T-helper 9 cell (primary cell): ENCODE results near the gene HGFAC.

Experiments
- DNase-seq: peaks from one replicate; pipeline ENCODE4 v3.0.0-alpha.2; 2020

Gene HGFAC

DNA sequence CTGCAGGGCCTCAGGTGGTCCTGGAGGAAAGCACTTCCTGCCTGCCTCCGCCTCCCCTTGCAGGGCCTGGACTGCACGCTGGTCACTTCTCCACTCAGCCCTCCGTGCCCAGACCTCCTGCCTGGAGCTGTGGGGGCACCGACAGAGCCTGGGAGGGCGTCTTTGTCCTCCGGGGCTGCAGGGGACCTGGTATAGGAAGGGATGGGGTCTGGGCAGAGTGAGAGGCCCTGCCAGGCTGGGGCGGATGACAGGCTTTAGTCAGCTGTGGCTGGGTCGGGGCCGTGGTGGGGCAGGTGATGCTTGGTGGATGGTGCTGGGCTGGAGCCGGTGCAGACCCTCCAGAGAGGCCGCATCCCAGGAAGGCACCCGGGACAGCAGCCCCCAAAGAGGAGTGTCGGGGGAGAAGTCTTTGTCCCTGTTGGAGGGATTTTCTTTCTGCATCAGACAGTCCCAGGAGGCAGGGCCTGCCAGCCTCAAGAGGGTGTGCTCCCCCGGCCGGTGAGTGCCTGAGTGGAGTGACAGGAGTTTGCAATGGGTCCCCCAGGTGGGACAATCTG is 22.7 kb downstream of the HGFAC start:
- DNase-seq = no peak

DNA sequence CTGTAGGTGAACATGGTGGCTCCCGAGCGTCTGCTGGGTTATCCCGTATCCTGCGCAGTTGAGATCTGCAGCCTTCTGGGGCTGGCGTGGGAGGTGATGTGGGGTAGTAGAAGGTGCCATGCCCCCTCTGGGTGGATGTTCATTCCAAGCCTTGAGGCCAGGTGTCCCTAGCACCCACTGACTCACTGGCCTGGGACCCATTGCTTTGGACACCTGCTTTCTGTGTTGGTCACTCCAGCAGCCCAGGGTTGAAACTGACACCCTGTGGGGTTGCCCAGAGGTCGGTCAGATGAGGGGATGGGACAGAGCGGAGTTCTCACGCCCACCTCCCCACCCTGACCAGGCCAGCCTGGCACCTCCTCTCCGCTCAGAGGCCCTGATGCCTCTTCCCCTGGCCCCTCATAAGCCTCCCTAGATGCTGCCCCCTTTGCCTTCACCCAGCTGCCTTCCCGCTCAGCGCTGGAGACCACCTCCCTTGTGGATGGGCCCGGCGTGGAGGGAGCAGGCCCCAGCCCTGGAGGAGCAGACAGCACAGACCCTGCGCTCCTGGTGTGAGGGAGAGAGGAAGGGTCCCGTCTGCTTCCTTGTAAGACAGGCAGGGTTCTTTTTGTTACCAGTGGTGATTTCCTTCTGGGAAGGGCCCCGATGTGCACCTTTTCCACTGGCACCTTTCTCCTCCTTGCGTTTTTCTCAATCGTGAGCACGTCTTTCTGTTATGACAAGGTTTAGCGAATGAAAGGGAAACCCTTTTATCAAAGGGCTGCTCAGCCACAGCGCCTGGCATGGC is 23.3 kb downstream of the HGFAC start:
- no peak for DNase-seq

DNA sequence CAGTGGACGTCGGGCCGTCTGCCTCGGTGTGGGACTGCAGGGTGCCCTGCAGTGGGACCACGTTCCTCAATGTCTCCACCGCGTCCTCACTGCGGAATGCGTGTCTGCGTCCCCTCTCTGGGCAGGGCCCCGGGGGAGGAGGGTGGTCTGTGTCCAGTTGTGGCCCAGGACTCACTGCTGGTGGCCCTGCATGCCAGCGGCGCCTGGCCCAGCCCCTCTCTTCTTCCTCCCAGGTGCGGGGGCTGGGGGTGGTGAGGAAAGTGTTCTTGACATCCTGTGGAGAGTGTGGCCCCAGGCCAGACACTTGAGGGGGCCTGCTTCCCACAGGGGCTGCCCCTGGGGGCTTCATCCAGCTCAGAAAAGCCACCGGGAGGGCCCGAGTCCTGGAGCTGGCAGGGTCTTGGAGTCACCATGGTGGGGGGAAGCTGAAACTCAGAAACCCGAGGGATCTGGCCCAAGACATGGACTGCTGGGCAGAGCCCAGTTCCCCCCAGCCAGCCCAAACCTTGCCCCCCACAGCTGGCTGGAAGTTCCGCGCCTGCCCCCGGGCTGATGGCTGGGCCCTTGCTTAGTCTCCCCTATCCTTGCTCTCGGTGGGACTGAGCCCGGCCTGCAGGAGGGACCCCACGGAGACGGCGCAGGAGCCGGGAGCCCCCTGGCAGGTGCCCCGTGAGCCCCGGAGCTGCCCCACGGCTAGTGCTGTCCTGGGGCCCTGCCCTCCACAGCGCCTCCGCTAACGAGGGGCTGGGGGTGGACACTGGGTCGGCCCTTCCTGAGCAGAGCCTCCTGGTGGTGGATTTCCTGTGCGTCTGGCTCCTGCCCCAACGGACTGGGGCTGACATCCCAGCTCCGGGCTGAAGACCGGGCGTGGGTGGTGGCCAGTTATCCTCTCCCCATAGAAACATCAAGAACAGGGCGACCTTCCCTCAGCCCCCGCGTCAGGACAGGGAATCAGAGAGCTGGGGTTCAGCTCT is 24.2 kb downstream of the HGFAC start:
- DNase-seq = no peak

DNA sequence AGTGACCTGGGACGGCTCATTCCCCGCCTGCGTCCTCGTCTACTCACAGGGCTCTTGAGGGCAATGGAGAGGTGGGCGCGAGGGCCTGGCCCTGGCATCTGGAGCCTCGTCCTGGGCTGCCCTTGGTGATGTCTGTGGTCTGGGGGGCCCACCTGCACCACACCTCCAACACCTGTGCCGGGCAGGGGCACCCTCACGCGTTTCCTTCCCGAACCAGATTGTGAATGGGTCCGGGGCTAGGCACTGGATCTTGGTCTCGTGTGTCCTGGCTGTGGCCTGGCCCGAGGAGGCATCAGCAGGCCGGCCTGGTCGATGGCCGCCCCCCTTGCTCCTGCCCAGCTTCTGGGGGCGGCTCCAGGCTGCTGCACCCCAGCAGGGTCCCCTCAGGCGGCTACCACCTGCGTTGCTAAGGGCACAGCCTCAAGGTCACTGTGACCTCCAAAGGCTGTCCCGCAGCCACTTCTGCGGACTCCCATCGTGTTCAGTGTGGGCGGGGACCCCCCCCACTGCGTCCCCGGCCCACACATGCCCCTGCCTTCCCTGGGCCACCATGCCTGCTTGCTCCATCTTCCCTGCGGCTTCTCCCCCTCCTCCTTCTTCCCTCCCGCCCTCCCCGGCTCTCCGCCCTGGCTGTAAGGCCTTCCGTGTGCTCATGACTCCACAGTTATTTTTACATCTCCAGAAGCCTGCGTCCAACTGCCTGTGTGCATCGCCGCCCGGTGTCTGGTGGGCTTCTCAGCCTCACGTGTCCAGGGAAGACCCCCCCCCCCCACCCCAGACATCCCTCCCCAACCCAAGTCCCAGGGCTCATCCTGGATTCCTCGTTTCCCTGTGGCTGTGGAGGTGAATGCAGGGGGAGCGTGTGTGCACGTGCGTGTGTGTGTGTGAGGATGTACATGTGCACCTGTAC is 25.2 kb downstream of the HGFAC start:
- DNase-seq = no peak

DNA sequence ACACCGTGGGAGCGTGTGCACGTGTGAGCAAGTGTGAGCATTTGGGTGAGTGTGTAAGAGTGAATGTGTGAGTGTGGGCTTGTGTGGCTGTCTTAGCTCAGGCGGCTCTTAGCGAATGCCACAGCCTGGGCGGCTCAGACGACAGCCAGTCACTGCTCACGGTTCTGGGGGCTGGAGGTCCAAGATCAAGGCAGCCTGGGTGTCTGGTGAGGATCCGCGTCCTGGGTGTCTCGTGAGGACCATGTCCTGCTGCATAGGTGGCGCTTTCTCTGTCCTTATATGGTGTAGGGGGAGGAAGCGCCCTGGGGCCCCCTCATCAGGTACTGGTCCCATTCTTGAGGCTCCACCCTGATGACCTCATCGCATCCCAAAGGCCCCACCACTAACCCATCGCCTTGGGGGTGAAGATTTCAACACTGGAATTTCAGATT is 25.8 kb downstream of the HGFAC start:
- no peak for DNase-seq

DNA sequence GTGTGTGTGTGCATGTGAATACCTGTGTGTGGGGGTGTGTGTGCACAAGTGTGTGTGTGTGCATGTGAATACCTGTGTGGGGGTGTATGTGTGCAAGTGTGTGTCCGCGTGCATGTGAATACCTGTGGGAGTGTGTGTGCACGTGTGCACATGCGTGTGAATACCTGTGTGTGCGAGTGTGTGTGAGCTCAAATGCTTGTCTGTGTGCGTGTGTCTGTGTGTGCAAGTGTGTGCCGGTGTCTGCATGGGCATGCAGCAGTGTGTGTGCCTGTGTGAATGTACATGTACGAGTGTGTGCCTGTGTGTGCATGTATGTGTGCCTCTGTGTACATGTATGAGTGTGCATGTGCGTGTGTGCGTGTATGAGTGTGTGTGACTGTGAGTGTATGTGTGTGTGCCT is 26.4 kb downstream of the HGFAC start:
- no peak for DNase-seq

DNA sequence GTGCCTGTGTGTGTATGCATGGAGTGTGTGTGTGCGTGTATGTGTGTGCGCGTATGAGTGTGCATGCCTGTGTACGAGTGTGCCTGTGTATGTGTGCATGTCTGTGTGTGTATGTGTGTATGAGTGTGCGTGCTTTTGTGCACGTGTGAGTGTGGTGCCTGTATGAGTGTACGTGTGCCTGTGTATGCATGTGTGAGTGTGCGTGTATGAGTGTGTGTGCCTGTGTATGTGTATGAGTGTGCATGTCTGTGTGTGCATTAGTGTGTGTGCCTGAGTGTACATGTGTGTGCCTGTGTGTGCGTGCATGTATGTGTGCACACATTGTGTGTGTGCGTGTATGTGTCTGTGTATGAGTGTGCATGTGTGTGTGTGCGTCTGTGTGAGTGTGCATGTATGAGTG is 27.0 kb downstream of the HGFAC start:
- DNase-seq = no peak

DNA sequence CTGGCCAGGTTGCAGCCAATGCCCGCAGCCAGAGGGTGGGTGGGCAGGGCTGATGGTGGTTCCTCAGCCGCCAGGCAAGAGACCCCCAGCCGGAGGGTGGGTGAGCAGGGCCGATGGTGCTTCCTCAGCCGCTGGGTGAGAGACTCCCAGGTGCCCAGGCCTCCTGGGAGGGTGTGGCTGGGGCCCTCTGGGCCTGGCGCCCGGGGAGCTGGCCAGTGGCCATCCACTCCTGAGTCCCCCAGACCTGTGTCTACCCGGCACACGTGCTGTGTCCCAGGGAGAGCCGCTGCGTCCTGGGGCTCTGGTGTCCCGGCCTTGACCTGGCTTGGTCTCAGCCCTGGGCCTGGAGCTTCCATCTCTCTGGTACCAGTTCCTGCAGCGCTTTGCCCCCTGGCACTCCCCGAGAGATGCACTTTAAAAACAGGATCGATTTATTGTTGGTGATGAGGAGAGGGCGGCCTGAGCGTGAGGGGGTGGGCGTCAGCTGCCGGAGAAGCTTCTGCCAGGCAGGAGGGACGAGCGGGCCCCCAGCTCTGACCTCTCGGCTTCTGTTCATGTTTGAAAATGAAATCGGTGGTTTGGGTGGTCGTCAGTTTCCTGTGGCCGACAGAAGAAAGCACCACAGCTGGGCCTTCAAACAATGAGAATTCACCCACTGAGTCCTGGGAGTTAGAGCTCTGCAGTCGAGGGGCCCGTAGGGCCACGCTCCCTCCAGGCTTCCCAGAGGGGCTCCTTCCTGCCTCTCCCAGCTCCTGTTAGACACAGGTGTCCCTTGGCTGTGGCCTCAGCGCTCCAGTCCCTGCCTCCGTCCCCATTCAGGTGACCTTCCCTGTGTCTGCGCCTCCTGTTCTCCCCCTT is 27.8 kb downstream of the HGFAC start:
- DNase-seq = no peak

DNA sequence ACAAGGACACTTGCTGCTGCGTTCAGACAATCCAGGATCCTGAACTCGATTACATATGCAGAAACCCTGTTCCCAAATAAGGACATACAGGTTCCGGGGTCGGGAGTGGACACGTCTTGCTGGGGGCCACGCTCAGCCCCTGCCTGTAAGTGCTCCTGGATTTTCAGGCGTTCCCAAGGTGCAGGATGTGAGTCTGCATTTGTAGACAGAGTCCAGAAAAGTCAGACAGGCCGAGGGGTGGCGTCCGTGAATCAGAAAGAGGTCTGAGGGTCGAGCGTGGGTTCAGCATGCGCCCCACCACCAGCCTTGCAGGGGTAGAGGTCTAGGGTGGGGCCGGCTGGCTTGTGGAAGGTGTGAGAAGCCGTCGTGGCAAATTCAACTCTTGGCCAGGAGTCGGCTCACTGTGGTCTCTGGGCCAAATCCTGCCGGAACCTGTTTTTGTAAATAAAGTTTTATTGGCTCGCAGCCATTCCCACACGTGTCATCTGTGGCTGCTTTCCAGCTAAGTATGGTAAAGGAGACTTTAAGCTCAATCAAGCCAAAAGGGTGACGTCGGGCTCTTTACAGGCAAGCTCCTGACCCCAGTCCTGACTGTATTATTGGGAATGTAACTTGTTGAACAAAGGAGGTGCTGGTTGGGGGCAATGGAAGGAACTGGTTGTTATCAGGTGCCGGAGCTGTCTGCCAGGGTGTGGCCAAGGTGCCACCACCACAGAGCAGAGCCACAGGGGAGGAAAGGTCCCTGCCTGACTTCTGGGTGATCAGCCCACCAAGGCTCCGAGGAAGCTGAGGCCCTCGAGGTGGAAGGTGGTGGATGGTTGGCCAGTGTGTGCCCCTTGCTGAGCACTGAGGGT is 28.7 kb downstream of the HGFAC start:
- DNase-seq = no peak

DNA sequence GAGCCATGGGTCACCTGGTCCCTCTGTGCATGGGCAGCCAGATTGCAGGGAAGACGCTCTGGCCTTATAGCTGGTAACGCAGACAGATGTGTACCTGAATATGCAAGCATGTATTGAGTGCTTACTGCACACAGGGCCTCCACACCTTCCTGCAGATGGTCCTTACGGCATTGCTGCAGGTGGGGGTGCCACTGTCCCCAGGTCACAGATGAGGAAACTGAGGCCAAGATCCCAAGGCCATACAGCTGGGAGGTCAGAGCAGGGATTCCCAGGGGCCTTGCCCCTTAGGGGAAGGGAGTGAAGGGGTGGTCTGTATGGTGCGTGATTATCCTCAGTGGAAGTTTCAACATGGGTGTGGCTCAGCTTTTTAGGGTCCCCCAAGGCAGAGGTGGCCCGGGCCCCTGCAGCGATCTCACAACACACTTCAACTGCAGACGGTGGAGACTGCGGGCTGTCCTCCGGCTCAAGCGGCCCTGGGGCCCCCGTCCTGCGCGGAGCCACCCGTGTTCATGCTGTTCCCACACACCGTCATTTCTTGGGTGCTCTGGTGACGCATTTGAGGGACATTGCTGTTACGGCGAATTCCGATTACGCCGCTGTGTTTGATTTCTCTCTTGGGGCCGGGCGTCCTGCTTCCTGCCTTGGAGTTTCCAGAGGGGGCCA is 29.5 kb downstream of the HGFAC start:
- no peak for DNase-seq

DNA sequence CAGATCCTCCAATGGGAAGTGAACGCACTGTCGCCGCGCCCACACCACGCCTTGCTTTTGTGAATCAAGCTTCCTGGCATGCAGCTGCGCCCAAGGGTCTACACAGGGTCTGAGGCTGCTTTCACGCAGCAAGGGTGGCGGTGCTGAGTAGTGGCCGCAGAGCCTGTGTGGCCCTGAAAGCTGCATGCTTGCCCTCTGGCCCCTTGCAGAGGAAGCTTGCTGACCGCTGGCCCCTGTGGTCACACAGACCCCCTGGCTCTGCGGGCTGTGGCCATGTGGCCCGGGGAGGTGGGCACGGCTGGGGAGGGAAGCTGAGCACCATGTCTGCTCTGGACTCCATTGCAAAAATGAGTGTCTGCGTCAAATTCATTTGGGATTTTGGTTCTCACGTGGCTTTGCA is 30.1 kb downstream of the HGFAC start:
- DNase-seq = no peak

DNA sequence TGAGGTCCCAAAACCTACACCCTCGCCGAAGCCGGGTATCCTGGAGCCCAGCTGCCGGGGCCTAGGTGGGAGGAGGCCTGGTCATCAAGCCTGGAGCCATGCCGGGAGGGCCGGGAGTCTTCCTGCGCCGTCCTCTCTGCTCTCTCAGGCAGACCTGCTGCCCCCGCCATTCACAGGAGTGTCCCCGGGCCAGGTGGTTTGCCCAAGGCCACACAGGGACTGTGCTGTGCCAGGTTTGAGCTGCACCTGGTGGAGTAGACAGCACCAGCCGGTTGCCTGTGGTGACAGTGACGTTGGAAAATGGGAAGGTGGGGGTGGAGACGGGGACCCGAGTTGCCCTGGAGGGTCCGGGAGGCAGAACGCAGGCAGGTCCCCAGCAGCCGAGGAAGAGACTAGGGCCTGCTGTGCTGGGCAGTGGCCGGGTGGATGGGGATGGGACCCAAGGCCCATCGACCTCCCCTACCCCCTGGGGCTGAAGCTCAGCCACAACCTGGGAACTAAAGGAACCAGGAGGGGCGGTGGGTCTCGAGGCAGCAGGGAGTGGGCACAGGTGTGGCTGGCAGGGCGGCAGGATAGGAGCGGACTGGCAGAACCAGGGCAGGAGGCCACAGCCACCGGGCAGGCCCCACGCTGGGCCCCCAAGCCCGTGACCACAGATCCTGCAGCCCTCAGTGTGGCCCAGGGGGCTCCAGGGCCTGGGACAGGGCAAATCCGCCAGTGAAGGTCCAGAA is 30.8 kb downstream of the HGFAC start:
- no peak for DNase-seq

DNA sequence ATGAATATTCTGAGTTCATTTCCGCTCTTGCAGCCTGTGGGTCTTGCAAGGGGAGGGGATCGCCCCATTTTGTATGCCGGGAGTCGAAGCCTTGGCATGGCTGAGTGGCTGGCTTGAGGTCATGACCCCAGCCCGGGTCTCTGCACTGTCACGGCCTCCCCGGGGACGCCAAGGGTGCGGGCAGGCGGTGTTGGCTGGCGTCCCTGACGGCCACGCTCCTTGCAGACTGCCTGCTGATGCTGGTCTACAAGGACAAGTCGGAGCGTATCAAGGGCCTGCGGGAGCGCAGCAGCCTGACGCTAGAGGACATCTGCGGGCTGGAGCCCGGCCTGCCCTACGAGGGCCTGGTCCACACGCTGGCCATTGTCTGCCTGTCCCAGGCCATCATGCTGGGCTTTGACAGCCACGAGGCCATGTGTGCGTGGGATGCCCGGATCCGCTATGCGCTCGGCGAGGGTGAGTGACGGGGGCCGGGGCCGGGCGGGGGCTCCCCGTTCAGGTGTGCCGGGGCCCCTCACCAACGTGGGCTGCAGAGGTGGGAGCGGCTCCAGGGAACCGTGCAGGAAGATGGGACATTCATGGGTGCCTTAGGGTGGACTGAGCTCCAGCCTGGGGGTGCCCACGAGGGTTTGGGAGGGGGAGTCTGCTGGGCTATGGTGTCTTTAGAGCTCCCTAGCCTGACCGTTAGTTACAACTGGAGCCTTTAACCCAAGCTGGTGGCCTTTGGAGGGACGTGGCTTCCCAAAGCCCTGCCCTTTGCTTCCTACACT is 31.6 kb downstream of the HGFAC start:
- DNase-seq = no peak

DNA sequence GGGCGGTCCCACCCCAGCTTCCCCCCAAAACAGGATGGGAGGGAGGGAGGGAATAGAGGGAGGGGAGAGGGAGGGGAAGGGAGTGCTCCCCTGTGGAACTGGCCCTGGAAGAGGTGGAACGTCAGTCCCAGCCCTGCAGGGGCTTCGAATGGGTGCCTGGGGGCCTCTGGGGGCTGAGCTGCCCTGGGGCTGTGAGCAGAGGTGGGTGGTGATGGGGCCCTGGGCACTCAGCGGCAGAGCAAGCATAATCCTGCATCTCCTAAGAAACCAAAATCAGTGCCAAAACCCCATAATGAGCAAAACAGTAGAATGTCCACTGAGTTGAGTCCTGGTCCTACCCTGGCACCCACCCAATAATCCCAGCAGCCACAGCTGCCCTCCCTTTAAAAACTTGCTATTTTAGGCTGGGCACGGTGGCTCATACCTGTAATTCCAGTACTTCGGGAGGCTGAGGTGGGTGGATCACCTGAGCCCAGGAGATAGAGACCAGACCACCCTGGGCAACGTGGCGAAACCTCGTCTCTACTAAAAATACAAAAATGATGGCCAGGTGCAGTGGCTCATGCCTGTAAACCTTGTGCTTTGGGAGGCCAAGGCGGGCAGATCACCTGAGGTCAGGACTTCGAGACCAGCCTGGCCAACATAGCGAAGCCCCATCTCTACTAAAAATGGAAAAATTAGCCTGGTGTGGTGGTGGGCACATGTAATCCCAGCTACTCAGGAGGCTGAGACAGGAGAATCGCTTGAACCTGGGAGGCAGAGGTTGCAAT is 32.4 kb downstream of the HGFAC start:
- DNase-seq = no peak

DNA sequence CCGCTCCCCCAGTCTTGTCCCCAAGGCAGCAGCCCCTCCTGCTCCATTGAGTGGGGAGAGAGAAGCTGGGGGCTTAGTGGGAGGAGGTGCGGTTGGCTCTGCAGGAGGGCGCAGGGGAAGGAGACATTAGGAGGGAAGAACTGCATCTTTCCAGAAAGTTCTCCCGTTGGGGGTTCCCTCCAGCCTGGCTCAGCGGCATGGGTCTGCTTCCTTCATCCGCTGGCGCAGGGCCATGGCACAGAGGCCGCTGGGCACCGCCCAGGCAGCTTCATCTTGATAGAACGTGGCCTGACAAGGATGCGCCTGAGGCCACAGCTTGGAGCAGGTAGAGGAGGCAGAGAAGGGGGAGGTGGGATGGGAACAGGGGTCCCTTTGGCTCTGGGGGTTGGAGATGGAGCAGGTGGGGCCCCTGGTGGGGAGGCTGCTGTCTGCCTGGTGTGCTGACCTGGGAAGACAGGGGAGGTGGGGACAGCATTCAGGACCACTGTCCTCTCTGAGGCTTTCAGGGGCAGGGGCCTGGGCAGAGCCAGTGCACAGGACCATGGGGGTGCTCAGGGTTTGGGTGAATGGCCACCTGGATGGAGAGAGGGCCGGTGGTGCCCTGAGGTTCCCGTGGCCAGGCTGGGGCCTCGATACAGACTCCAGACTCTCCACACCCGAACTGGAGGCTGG is 33.4 kb downstream of the HGFAC start:
- DNase-seq = no peak

DNA sequence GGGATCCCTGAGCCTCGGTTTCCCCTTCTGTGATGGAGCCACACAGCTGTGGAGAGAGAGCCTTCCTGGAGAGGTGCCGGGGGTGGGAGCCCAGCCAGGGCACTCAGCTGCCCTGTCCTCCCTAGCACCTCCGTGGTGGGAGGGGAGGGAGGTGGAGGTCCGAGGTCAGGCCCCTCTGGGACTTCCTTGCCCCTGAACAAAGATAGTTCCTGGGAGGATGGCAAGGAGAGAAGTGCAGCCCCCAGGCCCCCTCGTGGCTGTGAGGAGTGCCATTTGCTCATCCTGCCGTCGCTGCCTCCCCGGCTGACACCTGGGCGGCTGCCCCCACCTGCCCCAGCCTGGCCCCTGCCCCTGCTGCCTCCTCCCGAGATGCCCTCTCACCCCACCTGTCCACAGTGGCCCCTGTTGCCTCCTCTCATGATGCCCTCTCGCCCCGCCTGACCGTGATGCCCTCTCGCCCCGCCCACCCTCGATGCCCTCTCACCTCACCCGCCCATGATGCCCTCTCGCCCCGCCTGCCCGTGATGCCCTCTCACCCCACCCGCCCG is 34.0 kb downstream of the HGFAC start:
- no peak for DNase-seq

DNA sequence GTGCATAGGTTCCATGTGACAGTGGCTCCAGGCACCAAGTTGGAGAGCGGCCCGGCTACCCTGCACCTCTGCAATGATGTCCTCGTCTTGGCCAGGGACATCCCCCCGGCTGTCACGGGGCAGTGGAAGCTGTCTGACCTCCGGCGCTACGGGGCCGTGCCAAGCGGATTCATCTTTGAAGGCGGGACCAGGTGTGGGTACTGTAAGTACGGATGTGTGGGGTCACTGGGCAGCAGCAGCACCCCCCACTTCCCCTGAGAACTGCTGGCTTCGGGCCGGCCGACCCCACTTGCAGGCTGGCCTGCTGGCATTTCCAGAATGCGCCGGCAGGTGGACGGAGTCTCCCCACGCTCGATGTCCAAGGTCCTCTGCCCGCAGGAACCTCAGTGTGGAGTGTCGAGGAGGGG is 34.6 kb downstream of the HGFAC start:
- no peak for DNase-seq
